ENCODE data around the gene WWC2.

- no peak for TF ChIP-seq POLR2AphosphoS5 (IDR thresholded peaks at IDR 0.05; ENCODE audit: borderline replicate concordance, low read depth, low read length)
- TF ChIP-seq EZH2 (IDR thresholded peaks at IDR 0.05) = no peak
- no peak for TF ChIP-seq FOXP2 (optimal IDR thresholded peaks at IDR 0.05; ENCODE audit: control extremely low read depth, extremely low read length, insufficient read depth)
Measured at GRCh38 chr4:183261953-183262775, 163.1 kb downstream of the WWC2 start.
